IMR-90 (cell line): ENCODE data around the gene VTN.

Source experiments
- TF ChIP-seq, protein P1 (sequence below): conservative IDR thresholded peaks from 2 replicates; pipeline ENCODE4 v1.5.1; 2012; ENCODE audit warnings: mild to moderate bottlenecking, low read depth, low read length, improper control_type of control experiment
- TF ChIP-seq, protein P2 (sequence below): fragments of 150-350 bp; IDR thresholded peaks from 2 replicates; pipeline ENCODE4 v1.6.1; 2016; ENCODE audit warnings: low read depth, mild to moderate bottlenecking, low read length, moderate library complexity, borderline replicate concordance

DNA sequence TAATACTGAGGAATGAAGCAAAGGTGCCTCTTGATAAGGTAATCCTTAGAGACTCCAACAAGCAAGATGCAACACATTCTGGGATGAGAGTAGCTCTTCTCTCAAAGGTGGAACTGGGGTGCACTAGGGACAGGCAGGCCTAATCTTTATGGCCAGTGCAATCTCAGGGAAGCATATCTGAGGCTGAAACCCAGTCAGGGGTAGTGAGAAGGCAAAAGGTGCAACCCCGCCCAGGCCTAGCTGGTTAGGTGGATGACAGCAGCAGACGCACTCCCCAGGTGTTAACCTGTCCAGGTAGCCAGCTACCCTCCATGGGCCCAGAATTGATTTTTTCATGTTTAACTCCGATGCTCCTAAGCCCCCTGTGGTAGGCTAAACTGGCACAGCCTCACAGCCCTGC lies 45.8 kb upstream of the VTN start:
- TF ChIP-seq, protein P1, sequence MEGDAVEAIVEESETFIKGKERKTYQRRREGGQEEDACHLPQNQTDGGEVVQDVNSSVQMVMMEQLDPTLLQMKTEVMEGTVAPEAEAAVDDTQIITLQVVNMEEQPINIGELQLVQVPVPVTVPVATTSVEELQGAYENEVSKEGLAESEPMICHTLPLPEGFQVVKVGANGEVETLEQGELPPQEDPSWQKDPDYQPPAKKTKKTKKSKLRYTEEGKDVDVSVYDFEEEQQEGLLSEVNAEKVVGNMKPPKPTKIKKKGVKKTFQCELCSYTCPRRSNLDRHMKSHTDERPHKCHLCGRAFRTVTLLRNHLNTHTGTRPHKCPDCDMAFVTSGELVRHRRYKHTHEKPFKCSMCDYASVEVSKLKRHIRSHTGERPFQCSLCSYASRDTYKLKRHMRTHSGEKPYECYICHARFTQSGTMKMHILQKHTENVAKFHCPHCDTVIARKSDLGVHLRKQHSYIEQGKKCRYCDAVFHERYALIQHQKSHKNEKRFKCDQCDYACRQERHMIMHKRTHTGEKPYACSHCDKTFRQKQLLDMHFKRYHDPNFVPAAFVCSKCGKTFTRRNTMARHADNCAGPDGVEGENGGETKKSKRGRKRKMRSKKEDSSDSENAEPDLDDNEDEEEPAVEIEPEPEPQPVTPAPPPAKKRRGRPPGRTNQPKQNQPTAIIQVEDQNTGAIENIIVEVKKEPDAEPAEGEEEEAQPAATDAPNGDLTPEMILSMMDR, result no peak
- TF ChIP-seq, protein P2, sequence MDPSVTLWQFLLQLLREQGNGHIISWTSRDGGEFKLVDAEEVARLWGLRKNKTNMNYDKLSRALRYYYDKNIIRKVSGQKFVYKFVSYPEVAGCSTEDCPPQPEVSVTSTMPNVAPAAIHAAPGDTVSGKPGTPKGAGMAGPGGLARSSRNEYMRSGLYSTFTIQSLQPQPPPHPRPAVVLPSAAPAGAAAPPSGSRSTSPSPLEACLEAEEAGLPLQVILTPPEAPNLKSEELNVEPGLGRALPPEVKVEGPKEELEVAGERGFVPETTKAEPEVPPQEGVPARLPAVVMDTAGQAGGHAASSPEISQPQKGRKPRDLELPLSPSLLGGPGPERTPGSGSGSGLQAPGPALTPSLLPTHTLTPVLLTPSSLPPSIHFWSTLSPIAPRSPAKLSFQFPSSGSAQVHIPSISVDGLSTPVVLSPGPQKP, result no peak
